Testis (tissue), 2 donors: ENCODE data around the gene WFDC10B.

Experiments
- CTCF ChIP-seq, 3 experiments: fragments of 450-650 bp in 2 of 3; fragments of 200-600 bp in 1 of 3; sonication (generic) in 1 of 3; IDR thresholded peaks; one replicate each; pipeline ENCODE4 v1.5.1; 2016 to 2019; ENCODE audit warnings: antibody characterized with exemption in 3 of 3, mild to moderate bottlenecking in 2 of 3, moderate library complexity in 1 of 3
- POLR2A ChIP-seq: fragments of 450-650 bp; IDR thresholded peaks from one replicate; pipeline ENCODE4 v1.6.1; 2017; ENCODE audit warnings: antibody characterized with exemption, mild to moderate bottlenecking, moderate library complexity

GRCh38 chr20:45735552-45735951 is 30.7 kb upstream of the WFDC10B start:
- TF ChIP-seq POLR2A = no peak
- no peak for TF ChIP-seq CTCF (IDR thresholded peaks at IDR 0.05)
